GM20431 (cell line): ENCODE results near the gene MYLK2.

Source experiments
- in situ Hi-C: fragments of 300-500 bp; cut with MseI, MboI; formaldehyde crosslinking; loops from one replicate; pipeline ENCODE4 v1.15.0; 2020; ENCODE audit warnings: low sequenced_read_pairs; ENCODE audit not compliant: unreplicated experiment

Gene MYLK2

DNA sequence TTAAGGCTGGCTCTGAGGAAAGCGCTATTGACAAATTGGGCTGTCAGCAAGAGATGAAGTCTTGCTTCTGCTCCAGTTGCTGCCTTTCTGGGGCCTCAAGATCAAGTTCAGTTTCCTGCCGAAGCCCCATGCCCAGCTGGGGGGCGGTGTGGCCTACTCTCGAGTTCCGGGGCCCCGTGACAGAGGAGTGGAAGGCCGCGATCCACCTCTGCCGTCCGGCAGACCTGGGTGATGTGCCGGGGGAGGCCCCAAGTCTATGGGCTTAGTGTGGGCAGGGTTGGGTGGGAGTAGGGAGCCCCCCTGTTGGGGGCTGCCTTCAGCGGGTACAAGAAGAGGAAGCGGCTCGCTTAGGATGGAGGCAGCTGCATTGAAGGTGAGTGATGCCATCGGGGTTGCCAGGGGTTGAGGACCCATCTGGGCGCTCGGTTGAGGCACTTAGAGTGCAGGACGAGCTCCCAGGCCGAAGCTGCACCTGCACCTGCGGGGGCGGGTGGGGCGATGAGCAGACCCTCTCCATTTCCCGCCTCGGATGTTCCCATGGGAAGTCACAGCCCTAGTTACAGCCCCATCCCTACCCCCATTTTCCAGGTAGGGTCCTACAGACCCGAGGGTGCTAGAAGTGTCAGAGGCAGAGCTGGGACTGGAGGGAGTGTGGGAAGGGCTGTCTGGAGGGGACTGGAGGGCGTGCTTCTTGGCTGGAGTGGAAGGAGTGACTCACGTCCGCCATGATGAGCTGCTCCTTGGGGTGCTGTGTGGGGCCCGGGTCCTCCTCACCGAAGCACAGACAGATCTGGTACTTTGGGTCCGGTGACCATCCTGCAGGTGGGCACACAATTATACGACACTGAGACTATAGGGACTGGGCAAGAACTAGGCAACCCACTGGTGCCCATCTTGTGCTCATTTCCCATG lies 29.2 kb downstream of the MYLK2 start:
- in situ Hi-C loops = no loop called here

DNA sequence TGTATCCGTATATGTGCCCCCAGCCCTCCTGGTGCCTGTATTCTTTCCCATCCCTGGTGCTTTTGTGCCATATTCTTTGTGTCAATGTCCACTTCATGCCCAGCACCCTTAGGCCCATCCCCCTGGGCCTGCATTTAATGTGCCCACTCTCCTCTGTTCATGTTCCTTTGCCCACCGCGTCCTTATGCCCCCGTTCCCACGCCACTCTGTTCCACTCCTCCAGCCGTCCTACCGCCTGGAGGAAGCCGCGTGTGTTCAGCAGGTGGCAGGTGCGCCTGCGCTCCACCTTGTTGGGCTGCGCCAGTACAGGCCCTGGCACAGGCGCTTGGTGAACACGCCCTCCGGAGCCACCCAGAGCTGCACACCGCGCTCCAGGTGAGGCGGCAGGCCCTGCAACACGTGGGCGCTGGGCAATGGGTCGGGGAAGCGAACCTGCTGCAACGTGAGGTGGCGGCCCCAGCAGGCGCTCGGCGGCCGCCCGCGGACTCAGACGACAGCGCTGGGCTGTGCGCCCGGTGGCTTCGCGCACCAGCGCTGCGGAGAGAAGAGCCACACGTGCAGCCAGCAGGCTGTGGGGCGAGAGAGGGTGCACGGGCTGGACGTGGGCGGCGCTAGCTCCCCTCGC lies 30.3 kb downstream of the MYLK2 start:
- in situ Hi-C loops = no loop called here

DNA sequence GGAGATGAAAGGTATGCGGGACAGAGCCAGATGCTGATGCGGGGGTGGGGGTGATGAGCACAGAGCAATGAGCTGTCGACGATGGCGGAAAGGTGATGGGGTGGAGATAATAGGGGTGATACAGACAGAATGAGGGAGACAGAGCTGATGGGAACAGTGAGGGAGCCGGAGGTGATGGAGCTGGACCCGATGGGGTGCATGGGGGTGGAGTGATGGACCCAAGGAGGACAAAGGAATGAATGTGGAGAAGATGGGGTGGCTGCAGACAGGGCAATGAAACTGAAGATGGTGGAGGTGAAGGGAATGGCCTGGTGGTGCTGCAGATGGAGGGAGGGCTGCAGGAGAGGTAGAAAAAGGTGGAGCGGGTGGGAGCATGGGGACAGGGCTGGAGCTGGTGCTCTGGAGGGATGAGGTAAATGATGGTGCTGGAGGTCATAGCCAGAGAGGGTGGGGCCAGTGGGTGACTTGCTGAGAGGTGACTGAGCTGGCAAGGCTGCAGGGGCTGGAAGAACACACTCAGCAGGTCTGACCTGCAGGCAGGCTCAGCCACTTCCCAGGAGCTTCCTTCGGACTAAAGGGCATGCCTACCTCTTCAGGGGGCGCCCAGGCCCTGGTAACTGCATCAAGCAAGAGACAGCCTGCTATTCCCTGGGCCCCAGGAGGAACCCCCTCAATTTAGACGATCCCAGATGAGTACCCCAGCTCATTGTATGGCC lies 32.2 kb downstream of the MYLK2 start:
- in situ Hi-C loops = no loop called here

DNA sequence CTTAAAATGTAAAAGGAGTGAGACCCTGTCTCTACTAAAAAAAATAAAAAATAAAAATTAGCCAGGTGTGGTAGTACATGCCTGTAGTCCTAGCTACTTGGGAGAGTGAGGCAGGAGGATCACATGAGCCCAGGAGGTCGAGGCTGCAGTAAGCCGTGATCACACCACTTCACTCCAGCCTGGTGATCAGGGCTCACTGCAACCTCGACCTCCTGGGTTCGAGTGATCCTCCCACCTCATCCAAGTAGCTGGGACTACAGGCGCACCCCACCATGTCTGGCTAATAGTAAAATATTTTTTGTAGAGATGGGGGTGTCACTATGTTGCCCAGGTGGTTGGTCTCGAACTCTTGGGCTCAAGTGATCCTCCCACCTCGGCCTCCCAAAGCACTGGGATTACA lies 34.3 kb downstream of the MYLK2 start:
- in situ Hi-C loops = no loop called here

DNA sequence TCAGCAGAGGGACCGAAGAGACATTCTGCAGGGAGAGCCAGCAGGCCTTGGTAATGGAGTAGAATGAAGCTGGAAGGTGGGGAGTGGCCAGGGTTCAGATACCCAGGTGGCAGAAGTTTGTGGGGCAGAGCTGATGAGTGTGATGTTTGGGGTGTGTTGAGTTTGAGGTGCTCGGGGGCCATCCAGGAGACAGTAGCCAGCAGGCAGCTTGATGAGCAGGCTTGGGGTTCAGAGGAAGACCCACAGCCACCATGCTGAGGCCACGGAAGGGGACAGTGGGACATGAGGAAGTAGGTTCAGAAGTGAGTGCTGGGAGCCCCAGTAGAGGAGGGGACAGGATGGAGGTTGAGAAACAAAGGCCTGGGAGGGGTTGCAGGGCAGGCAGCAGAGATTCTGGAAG lies 37.4 kb downstream of the MYLK2 start:
- in situ Hi-C loops = no loop called here

DNA sequence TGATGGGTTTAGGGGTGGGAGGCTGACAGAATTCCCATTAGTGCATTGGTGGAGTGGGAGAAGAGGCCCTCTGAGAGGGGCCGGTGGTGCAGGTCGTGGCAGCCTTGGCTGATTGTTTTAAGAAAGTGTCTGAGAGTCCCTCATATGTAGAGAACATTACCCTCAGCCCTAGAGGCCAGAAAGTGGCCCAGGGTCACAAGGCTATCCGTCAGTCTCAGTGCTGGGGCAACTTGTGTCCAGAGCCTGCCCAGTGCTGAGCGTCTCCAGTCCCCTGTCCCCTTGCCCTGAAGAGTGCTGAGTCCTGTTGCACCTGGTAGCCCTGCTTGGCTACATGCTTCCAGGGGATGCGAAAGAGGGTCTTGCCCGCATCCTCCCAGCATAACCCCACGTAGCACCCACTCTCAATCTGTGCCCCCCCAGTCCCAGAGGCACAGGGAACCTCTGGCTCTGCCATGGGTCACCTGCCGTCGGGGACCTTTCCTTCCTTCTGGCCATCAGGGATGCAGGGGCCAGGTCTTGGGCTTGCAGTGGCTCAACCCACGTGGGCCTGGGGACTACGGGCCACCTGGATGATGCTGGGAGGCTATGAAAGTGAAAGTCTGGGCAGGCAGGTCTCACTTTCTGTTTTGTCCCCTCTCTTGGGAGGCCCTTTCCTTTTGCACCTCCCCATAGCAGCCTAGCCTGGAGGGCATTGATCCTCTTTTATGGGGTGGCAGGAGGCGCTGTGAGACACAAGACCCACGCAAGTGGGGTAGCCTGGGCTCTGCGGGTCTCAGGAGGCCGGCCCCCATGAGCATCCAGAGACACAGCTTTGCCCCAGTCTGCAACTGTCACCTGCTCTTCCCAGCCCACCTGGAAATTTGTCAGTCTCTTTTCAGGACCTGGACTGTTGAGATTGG lies 39.0 kb downstream of the MYLK2 start:
- in situ Hi-C loops = no loop called here

DNA sequence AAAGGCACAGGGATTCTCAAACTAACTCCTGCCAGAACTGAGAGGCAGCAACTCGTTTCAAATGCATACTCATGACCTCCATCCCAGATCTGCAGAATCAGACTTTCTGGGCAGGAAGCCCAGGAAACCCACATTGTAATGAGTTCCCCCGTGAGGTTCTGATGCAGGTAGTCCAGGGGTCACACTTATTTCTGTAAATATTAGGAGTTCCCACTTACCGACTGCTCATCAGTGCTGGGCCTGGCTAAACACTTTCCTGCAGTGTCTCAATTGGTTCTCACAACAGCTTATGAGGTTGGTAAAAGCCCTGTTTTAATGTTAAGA lies 39.6 kb downstream of the MYLK2 start:
- in situ Hi-C loops = no loop called here

DNA sequence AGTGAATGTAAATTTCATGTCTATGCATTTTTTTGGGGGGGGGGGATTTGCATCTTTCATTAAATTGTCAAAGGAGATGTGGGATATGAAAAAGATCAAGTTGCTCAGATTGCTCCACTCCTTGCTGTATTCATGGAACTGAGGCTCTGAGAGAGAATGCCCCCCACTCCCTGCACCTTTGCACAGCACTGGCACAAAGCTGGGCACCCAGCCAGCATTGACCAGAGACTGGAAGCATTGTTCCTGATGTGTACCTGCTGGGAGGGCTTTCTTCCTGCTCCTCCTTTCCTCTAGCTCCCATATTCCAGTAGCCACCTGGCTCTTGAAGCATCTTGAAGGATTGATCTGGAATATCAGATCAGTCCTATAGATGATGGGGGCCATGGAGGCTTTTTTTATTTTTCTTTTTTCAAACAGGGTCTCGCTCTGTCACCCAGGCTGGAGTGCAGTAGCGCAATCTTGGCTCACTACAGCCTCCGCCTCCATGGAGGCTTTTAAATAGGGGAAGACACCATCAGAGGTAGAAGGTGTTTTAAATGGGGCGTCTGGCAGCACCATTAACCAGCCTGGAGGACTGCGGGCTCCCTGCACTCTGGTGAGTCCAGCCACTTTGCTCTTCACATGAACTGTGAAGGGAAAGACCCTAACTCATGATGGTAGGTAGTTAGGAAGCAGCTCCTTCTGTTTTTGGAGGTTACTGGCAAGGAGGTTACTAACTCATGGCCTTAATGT lies 40.3 kb downstream of the MYLK2 start:
- in situ Hi-C loops = no loop called here

DNA sequence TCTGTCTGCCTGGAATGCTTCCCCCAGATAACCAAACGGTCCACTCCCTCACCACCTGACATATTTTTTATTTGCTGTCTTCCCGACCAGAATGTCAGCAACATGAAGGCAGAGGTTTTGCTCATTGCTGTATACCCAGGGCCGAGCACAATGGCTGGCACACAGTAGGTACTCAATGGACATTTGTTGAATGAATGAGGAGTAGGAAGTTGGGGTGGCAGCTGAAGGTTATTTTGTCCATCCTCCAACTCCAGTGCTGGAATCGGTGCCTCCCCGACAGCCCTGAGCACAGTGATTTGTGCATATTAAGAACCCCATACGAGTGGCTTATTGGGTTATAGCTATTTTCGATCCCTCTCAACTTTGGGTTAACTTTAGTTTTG lies 40.8 kb downstream of the MYLK2 start:
- in situ Hi-C loops = no loop called here

DNA sequence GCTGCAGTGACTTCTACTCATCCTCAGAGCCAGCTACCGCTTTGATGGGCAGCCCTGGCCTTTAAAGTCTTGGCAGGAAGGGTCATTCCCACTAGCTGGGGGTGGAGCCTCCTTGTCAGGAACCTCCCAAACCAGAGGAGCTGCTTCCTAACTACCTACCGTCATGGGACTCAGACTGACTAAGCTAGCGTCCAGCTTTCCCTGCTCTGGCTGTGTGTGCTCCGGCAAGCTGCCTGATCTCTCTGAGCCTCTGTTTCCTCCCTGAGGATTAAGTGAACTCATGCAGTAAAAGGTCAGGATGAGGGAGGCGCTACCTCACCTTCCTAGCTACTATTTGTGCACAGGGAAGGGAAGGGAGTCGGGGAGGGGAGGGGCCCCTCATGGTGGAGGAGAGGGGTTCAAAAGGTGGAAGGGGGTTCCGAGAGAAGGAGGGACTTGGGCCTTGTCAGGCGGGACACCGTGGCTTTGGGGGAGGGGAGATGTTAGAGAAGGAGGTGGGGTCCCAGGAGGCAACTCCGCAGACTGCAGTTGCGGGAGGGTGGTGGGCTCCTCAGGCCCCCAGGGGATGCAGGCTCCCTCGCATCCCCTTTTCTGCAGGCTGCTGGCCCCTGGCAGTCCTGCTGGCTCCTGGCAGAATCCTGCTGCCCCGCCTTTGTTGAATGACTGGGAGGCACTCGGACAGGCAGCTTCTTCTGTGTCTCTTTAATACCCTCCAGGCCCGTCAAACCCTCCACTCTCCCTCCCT lies 41.4 kb downstream of the MYLK2 start:
- in situ Hi-C loops = no loop called here

DNA sequence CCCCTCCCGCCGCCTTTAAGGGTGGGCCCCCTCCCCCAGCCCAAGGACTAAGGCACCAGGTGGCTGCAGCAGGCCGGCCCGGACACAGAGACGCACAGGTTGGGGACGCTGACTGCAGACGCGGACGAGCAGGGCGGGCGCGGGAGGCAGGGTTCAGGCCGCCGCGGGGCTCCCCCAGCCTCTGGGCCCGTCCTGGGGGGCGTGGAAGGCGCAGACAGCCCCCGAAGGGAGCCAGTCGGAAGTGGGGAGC lies 41.9 kb downstream of the MYLK2 start:
- in situ Hi-C loops = no loop called here

DNA sequence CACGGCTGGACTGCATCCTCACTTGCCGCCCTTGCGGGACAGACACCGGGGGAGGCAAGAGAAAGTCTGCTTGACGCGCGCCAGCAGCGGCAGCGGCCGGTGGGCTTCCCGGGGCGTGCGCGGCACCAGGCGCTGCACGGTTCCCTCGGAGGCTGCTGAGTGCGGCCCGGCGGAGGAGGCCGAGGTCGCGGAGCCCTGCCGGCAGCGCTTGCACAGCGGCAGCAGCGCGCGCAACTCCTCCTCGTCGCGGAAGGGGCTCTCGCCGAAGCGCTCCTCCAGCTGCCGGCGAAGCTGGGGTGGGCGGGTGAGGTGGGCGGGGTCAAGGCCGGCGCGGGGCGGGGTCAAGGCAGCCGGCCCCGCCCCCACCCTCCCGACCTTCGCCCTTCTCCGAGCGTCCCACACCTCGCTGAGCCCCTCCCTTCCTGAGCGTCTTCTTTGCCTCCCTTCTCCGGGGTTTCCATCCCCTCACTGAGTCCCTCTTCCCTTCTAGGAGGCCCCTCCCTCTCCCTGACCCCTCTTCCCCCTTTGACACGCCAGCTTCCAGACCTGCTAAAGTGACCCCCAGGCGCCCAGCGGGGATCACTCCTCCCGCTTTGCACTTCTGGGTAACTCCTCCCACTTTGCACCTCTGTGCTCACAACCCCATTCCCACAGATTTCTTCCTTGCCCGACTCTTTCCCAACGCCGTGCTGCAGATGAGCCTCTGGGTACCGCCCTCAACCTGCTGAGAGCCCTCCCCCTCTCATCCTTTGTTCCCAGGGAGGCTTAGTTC lies 42.4 kb downstream of the MYLK2 start:
- in situ Hi-C loops = no loop called here

DNA sequence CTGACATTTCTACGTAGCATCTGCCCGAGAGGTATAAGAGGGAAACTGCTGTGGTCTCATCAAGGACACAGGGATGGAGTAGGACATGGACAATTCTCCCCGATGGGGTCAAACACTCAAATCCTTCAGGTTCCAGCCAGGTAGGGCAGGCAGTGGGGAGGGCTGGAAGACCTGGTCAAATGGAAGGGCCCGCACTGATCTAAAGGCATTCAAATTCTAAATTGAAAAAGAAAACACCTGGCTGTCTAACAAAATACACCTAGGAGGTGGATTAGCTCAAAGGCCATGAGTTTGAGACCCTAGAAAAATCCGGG lies 43.0 kb downstream of the MYLK2 start:
- in situ Hi-C loops = no loop called here

DNA sequence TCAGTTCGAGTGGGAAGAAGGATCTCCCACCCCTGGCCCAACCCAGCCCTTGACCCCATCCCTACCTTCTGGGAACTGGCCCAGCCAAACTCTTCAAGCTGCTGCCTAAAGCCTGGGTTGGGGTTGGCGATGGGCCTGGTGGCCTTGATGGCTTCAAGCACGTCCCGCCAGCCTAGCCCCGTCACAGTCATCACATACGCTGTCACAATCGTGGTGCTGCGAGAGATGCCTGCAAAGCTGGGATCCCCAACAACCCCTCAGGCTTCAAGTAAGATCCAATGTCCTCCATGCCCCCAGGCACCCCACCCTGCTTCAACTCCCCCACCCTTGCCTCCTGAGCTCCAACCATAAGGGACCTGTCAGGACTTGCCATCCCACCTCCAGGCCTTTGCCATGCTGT lies 43.4 kb downstream of the MYLK2 start:
- in situ Hi-C loops = no loop called here

DNA sequence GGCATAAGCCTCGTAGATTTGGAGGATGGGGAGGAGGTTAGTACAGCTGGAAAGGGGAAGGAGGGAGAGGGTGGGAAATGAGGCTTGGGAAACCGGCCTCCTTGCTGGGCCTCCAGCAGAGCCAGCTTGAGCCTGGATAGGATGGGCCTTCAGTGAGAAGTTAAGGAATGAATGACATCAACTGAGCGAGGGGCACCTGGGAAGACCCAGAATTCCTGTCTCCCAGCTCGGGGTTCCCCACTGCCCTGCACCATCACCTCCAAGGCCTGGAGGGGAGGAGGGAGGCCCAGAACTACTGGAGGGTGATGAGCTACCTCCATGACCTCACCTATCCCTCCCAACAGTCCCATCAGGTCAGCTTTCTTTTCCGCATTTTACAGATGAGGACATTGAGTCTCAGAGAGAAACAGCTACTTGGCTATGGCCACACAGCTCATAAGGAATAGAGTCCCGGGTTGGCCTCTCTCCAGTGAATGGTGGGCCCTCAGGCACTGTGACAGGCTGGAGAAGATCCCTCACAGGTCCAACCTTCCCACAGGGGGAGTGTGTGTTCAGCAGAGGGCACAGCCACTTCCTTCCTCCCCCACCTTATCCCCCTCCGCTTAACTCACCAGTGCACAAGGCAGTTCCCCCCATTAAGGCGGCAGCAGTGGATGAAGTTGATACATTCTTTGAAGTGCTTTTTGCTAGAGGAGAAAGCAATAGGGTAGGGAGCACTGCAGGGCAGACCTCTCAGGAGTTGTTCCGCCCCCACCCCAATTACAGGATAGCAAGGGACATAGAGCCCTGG lies 44.3 kb downstream of the MYLK2 start:
- in situ Hi-C loops = no loop called here

DNA sequence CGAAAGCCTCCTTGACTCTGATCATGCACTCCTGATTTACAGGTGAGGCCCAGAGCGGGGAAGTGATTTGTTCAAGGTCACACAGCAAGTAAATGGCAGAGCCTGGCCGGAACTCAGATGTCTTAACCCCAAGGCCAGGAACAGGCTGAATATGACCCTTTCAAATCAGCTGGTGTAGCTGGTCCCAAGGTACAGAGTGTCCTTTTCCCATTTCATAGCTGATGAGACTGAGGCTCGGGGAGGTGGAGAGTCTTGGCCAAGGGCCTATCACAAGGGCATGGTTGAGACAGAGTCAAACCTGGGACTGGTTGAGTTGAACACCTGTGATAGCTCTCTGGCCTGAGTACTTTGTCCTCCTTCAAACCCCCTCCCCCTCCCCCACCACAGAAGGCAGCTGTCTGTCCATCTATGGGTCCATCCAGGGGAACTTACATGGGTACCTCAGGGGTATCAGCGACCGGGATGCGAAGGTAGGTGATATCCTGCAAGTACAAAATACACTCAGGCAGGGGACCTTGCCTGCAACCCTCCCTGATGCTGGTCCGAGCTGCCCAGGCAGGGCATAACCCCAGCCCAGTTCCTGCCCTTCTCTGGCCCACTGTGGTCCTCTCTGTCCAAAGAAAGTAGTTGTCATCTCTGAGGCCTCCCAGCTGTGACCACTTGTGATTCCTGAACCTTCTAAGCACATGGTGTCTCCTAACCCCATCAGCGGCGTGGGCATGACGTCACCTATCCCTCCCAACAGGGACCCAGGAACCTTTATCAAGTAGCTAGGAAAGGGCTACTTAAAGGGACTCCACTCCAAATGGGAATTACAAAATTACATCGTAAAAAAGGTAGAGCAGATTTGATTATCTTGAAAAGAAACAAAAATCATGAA lies 45.6 kb downstream of the MYLK2 start:
- in situ Hi-C loops = no loop called here

DNA sequence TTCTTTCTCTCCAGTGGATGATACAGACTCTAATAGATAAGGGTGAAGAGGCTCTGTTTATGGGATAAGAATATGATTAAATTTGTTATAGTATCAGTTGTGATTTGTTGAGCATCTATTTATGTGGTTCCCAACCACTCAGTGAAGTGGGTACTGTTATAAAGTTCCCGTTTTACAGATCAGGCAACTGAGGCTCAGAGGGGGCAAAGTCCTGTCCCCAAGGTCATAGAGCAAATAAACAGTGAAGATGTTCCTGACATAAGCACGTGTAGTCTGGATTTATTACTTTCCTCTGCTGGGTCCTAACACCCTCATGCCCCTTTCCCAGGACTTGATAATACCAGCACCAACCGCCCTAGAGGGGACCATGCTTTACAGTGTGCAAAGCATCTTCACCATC lies 47.1 kb downstream of the MYLK2 start:
- in situ Hi-C loops = no loop called here
